Pancreas (tissue), 10 donors: ENCODE measurements around the gene PSENEN. TPM values are rescaled to one million over a fixed set of nuclear protein-coding genes. Genes with fewer than 3 reads are reported as not detected.

Experiments used
- ATAC-seq, 4 donors: fragments of 200-7000 bp; cut with Tn5 transposase; one replicate each; pipeline versions ENCODE4 v1.8.0 to v1.9.1; 2020; ENCODE audit warnings: mild to moderate bottlenecking in 4 of 4, moderate library complexity in 4 of 4
- DNase-seq, 6 donors: peaks; one replicate each; pipeline ENCODE4 v3.0.0-alpha.2; 2020
- FAIRE-seq: peaks from 2 replicates; lab custom pipeline; 2012; peaks lifted over from hg19 to GRCh38; lab: Jason Lieb, UNC
- H3K27ac ChIP-seq, 4 donors: fragments of 200-600 bp; sonication (generic); 1 replicate in 3 of 4; 2 replicates in 1 of 4; pipeline versions ENCODE4 v1.5.0 to v1.8.0; 2020
- H3K27me3 ChIP-seq, 4 donors: fragments of 200-600 bp; one replicate each; pipeline ENCODE4 v1.8.0; 2021
- H3K36me3 ChIP-seq, 3 donors: fragments of 200-600 bp; sonication (generic) in 1 of 3; one replicate each; pipeline versions ENCODE4 v1.5.0 to v1.8.0; 2020 to 2021
- H3K4me1 ChIP-seq, 3 donors: fragments of 200-600 bp; one replicate each; pipeline ENCODE4 v1.8.0; 2021
- H3K4me3 ChIP-seq, 4 donors: fragments of 200-600 bp; sonication (generic) in 2 of 4; one replicate each; pipeline versions ENCODE4 v1.5.0 to v1.8.0; 2020 to 2021
- H3K9me3 ChIP-seq, 4 donors: fragments of 200-600 bp; one replicate each; pipeline ENCODE4 v1.8.0; 2021
- CTCF ChIP-seq, 4 donors: fragments of 200-600 bp; sonication (generic) in 3 of 4; IDR thresholded peaks; one replicate each; pipeline versions ENCODE4 v1.5.0 to v1.8.0; 2021; ENCODE audit warnings: antibody characterized with exemption in 4 of 4
- WGBS, 2 donors: extraction: QIAGEN DNeasy Blood & Tissue Kit; methylation state at CpG; one replicate each; pipeline ENCODE4 v1.1.7; 2013; 5-methylcytosine and 5-hydroxymethylcytosine counted together
- intact Hi-C, 3 donors: fragments of 100-400 bp; cut with DNase I; formaldehyde crosslinking; loops; one replicate each; pipeline versions ENCODE4 v1.11.1 to v1.14.2; 2022
- polyA plus RNA-seq, 2 donors: library from polyadenylated mRNA; stranded (reverse); fragments of 200-250 nt; gene quantifications; one replicate each; pipeline ENCODE4 v1.2.3, GENCODE V29; 2013
- total RNA-seq, 6 donors: library from RNA; stranded (reverse); fragmentation: NEBNext Ultra II Directional in 4 of 6; extraction: Animal tissue kit (Norgen Biotek cat#: 25700) in 4 of 6; gene quantifications; one replicate each; pipeline versions ENCODE4 v1.2.1 to v1.2.4, GENCODE V29; 2021 to 2023
- donor health status: healthy with polysubstance abuse.
- donor health status: DM: no; HTN: no; CAD: no; lungs with moderate emphysema.
- donor health status: DM: no; HTN: no; CAD: no.
- donor health status: control.
- donor health status: control.
- donor health status: Bipolar disorder and iron deficiency.
- donor health status: DM: yes; HTN: yes; CAD: no.
- donor health status: DM: no; HTN: no; CAD: no.
- donor health status: DM: no; HTN: no; CAD: no.
- donor health status: DM: yes; HTN: yes; CAD: no.

PSENEN gene
- total and polyA plus RNA-seq, 8 donors: 26.7 to 64.6 (median 36.3) TPM

- H3K4me3 ChIP-seq: no peak overlapping the region
- 90 to 92% methylated on average over 15 of the region's 15 CpGs for WGBS, 2 donors
- H3K9me3 ChIP-seq: no peaks in the 10 kb centered on the region
- H3K27me3 ChIP-seq: no peaks in the 10 kb centered on the region
- DNase-seq (peak in 3 of 6 donors; percentile 25 to 78 (median 51)), ATAC-seq (no peak), FAIRE-seq (no peak)
- no peak overlapping the region for H3K27ac ChIP-seq
- H3K4me1 ChIP-seq: peaks cover 0 to 4% (median 0%) of the 10 kb centered on the region in 3 donors
- intact Hi-C loops: no loop called here
- TF ChIP-seq CTCF (IDR thresholded peaks at IDR 0.05): no peak
- H3K36me3 ChIP-seq: no peaks in the 10 kb centered on the region
Observed at GRCh38 chr19:35787227-35787799, 41.9 kb downstream of the PSENEN start.

- DNase-seq (no peak), FAIRE-seq (no peak), ATAC-seq (no peak)
- WGBS, 2 donors: 80 to 85% methylated on average over 12 of the region's 12 CpGs
- no peak for TF ChIP-seq CTCF (IDR thresholded peaks at IDR 0.05)
- Histone ChIP-seq H3K36me3 (no peaks in the 10 kb centered on the region), H3K4me1 (peaks cover 0 to 4% (median 0%) of the 10 kb centered on the region in 3 donors), H3K27me3 (no peaks in the 10 kb centered on the region), H3K4me3 (no peak overlapping the region), H3K27ac (no peak overlapping the region), H3K9me3 (no peaks in the 10 kb centered on the region)
- intact Hi-C loops: no loop called here
Observed at GRCh38 chr19:35788205-35788960, 42.9 kb downstream of the PSENEN start.

- no peak overlapping the region for H3K4me3 ChIP-seq
- no peak for TF ChIP-seq CTCF (IDR thresholded peaks at IDR 0.05)
- no peak for FAIRE-seq
- peaks cover 0 to 4% (median 0%) of the 10 kb centered on the region in 3 donors for H3K4me1 ChIP-seq
- no peaks in the 10 kb centered on the region for H3K36me3 ChIP-seq
- peak in 1 of 6 donors; percentile 23 for DNase-seq
- no peak for ATAC-seq
- intact Hi-C loops: no loop called here
- no peaks in the 10 kb centered on the region for H3K27me3 ChIP-seq
- WGBS, 2 donors: 90 to 91% methylated on average over 11 of the region's 11 CpGs
- no peak overlapping the region for H3K27ac ChIP-seq
- no peaks in the 10 kb centered on the region for H3K9me3 ChIP-seq
Observed at GRCh38 chr19:35789195-35789977, 43.9 kb downstream of the PSENEN start.

GRCh38 chr19:35789978-35790944 lies 44.8 kb downstream of the PSENEN start:
- peaks cover 0 to 4% (median 0%) of the 10 kb centered on the region in 3 donors for H3K4me1 ChIP-seq
- H3K4me3 ChIP-seq: no peak overlapping the region
- no peaks in the 10 kb centered on the region for H3K9me3 ChIP-seq
- no peaks in the 10 kb centered on the region for H3K27me3 ChIP-seq
- TF ChIP-seq CTCF (IDR thresholded peaks at IDR 0.05): no peak
- ATAC-seq (no peak), FAIRE-seq (no peak), DNase-seq (peak in 3 of 6 donors; percentile 30 to 68 (median 57))
- H3K27ac ChIP-seq: no peak overlapping the region
- H3K36me3 ChIP-seq: no peaks in the 10 kb centered on the region
- WGBS, 2 donors: 82 to 84% methylated on average over 16 to 19 of the region's 19 CpGs
- intact Hi-C loops: no loop called here
